Measurements from ENCODE around the gene FAM174B.
A peak's percentile ranks its signal among the peaks of the same experiment; 100 is the strongest.

FAM174B gene

DNA sequence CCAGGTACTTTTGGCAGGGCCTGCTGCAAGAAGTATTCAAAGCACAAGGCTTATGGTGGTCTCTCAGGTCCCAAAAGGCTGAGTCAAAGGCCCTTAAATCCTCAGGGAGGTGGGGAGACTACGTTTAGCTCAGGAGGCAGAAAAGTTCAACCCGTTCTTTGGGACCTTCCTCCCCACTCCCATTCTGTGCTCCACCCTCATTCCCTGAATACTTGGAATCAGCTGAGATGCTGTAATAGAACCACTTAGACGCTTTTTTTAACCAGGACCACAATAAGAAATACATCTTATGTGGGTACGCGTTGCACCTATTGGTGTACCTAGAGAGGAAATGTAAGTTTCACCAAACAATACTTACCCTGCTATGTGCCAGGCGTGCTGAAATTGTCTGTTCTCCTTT, 58.0 kb downstream of the FAM174B start:
- intact Hi-C loops (cut with DNase I; ENCODE audit: low total_unique reads): no loop called here
- TF ChIP-seq, protein P1, sequence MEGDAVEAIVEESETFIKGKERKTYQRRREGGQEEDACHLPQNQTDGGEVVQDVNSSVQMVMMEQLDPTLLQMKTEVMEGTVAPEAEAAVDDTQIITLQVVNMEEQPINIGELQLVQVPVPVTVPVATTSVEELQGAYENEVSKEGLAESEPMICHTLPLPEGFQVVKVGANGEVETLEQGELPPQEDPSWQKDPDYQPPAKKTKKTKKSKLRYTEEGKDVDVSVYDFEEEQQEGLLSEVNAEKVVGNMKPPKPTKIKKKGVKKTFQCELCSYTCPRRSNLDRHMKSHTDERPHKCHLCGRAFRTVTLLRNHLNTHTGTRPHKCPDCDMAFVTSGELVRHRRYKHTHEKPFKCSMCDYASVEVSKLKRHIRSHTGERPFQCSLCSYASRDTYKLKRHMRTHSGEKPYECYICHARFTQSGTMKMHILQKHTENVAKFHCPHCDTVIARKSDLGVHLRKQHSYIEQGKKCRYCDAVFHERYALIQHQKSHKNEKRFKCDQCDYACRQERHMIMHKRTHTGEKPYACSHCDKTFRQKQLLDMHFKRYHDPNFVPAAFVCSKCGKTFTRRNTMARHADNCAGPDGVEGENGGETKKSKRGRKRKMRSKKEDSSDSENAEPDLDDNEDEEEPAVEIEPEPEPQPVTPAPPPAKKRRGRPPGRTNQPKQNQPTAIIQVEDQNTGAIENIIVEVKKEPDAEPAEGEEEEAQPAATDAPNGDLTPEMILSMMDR (IDR thresholded peaks at IDR 0.05): no peak
- no peaks in the 10 kb centered on the region for H3K27me3 ChIP-seq
- no peak overlapping the region for H3K27ac ChIP-seq
- no peaks in the 10 kb centered on the region for H3K4me1 ChIP-seq
- H3K36me3 ChIP-seq: no peaks in the 10 kb centered on the region
- peak in 1 of 2 donors; percentile 4 for DNase-seq
- no peaks in the 10 kb centered on the region for H3K9me3 ChIP-seq
- no peak overlapping the region for H3K4me3 ChIP-seq

DNA sequence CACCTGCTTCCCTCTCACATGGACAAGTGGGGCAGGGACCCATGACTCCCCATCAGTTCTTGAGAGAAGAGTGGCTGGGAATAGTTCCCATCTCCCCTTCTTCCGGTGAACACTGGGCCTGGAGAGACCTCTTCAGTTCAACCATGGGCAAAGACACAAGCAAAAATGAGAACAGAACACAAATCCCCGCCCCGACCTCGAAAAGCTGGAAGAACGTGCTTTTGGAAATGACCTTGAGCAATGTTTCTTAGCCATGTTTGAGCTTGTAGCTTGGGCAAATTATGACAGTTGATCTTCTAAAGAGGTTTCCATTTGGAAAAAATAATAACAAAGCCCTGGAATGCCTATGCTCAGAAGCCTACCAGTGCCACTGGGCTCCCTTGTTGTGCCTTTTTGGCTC, 59.0 kb downstream of the FAM174B start:
- intact Hi-C loops (cut with DNase I; ENCODE audit: low total_unique reads): no loop called here
- peak in 1 of 2 donors; percentile 31 for DNase-seq
- H3K9me3 ChIP-seq: no peaks in the 10 kb centered on the region
- no peak overlapping the region for H3K27ac ChIP-seq
- TF ChIP-seq, protein P1 (IDR thresholded peaks at IDR 0.05): no peak
- H3K4me3 ChIP-seq: no peak overlapping the region
- H3K27me3 ChIP-seq: no peaks in the 10 kb centered on the region
- no peaks in the 10 kb centered on the region for H3K4me1 ChIP-seq
- no peaks in the 10 kb centered on the region for H3K36me3 ChIP-seq

DNA sequence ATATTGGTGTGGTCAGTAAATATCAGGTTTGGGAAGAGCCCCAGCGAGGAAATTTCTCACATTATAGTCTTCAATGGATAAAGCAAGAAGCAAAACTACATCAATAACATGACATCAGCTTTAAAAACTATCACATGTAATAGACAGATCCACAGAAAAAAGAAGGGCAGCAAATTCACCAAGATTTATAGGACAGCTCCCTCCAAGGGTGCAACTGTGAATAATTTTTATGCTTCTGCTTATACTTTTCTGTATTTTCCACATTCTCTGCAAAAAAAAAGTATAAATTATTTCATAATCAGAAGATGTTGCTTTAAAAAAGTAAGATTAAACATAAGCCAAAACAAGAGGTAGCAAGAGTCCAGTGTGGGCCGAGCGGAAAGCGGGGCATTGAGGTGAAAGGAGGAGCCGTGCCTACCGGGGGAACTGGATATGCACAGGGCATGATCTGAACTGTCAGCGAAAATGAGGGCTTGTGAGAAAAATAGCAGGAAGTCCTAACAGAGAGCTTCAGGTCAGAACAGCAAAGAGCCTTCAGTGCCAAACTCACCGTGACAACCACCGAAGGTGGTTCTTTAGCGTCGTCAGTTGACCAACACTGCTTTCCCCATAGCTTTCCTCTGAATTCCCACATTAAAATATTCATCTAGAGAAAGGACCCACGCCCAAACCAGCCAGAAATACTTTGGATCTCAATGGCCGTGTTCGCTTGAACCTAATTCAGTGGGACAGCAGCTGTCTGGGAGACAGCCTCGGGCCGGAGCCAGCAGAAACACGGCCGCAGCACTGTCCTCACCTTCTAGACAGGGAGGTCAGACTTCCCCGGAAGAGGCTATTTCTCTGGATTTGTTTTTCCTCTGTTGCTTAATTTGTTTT, 59.8 kb downstream of the FAM174B start:
- Histone ChIP-seq H3K4me1 (no peaks in the 10 kb centered on the region), H3K27ac (no peak overlapping the region), H3K4me3 (no peak overlapping the region), H3K36me3 (no peaks in the 10 kb centered on the region), H3K27me3 (no peaks in the 10 kb centered on the region), H3K9me3 (no peaks in the 10 kb centered on the region)
- TF ChIP-seq, protein P1 (IDR thresholded peaks at IDR 0.05): no peak
- peak in 1 of 2 donors; percentile 16 for DNase-seq
- intact Hi-C loops (cut with DNase I; ENCODE audit: low total_unique reads): no loop called here

DNA sequence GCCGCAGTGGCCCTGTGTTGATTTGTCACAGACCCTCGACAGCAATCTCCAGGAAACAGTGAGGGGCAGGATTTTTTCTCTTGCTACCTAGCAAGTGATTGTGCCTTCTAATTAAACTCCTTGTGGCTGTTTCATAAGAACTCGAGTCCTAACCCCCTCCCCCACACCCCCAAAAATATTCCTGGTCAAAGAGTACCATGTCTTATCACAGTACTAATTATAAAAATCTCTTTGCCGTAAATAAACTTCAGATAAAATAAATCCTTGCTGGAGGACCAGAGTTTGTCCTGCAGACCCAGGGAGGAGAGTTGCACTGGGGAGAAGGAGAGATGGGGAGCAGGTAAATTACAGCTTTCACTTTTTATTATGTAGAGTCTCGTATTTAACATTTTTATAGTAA, 64.3 kb downstream of the FAM174B start:
- H3K4me3 ChIP-seq: no peak overlapping the region
- no peaks in the 10 kb centered on the region for H3K4me1 ChIP-seq
- peak in 1 of 2 donors; percentile 5 for DNase-seq
- H3K36me3 ChIP-seq: no peaks in the 10 kb centered on the region
- intact Hi-C loops (cut with DNase I; ENCODE audit: low total_unique reads): no loop called here
- TF ChIP-seq, protein P1 (IDR thresholded peaks at IDR 0.05): no peak
- H3K27me3 ChIP-seq: peaks cover 0 to 3% of the 10 kb centered on the region in 2 donors
- no peaks in the 10 kb centered on the region for H3K9me3 ChIP-seq
- no peak overlapping the region for H3K27ac ChIP-seq

DNA sequence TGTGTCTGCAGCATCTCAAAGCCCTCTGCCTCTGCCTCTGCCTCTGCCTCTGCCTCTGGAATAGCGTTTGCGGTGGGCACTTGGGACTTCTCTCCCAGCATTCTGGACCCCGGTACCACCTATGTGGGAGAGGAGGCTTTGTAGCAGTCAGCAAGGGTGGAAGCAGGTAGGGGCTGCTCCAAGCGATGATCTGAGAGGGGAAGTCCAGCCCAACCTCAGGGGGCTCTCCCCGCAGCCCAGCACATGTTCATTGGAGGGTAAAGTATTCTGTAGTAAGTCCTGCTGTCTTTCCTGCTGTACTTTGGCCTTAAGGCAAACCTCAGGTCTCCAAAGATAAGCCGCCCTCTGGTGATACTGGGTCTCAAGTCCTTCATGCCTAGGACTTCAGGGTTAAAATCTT, 68.6 kb downstream of the FAM174B start:
- no peaks in the 10 kb centered on the region for H3K4me1 ChIP-seq
- no peak overlapping the region for H3K4me3 ChIP-seq
- no peaks in the 10 kb centered on the region for H3K9me3 ChIP-seq
- no peak overlapping the region for H3K27ac ChIP-seq
- intact Hi-C loops (cut with DNase I; ENCODE audit: low total_unique reads): no loop called here
- peaks cover 0 to 12% of the 10 kb centered on the region in 2 donors for H3K27me3 ChIP-seq
- no peaks in the 10 kb centered on the region for H3K36me3 ChIP-seq
- no peak for DNase-seq
- TF ChIP-seq, protein P1 (IDR thresholded peaks at IDR 0.05): no peak
